SKM-1 treated with dmso at 0.1 percent for 144 hours (cell line): Measurements from ENCODE around the gene GOPC.

Experiments used
- DNase-seq: peaks from one replicate; lab custom pipeline; 2025; ENCODE audit not compliant: unreplicated experiment; lab: John Stamatoyannopoulos, UW

The GOPC gene

GRCh38 chr6:117550078-117550600 lies 52.2 kb downstream of the GOPC start:
- DNase-seq = no peak

GRCh38 chr6:117549611-117550010 lies 52.7 kb downstream of the GOPC start:
- DNase-seq = no peak

- DNase-seq = no peak
Measured at GRCh38 chr6:117548797-117549301, 53.5 kb downstream of the GOPC start.

GRCh38 chr6:117547688-117548621 lies 54.4 kb downstream of the GOPC start:
- DNase-seq = no peak

- DNase-seq = no peak
Measured at GRCh38 chr6:117546674-117547073, 55.6 kb downstream of the GOPC start.

GRCh38 chr6:117545161-117545595 lies 57.1 kb downstream of the GOPC start:
- DNase-seq = no peak

GRCh38 chr6:117544716-117545115 lies 57.6 kb downstream of the GOPC start:
- DNase-seq = no peak

- DNase-seq = no peak
Measured at GRCh38 chr6:117542493-117542892, 59.8 kb downstream of the GOPC start.

GRCh38 chr6:117540670-117541069 lies 61.6 kb downstream of the GOPC start:
- DNase-seq = no peak

- no peak for DNase-seq
Measured at GRCh38 chr6:117538615-117539014, 63.7 kb downstream of the GOPC start.

- no peak for DNase-seq
Measured at GRCh38 chr6:117536317-117536716, 66.0 kb downstream of the GOPC start.

GRCh38 chr6:117534974-117535373 lies 67.3 kb downstream of the GOPC start:
- no peak for DNase-seq

GRCh38 chr6:117533775-117534174 lies 68.5 kb downstream of the GOPC start:
- no peak for DNase-seq

- no peak for DNase-seq
Measured at GRCh38 chr6:117531809-117532725, 70.2 kb downstream of the GOPC start.

GRCh38 chr6:117531346-117531745 lies 71.0 kb downstream of the GOPC start:
- no peak for DNase-seq

GRCh38 chr6:117530467-117531242 lies 71.7 kb downstream of the GOPC start:
- DNase-seq = no peak

- no peak for DNase-seq
Measured at GRCh38 chr6:117525607-117526006, 76.7 kb downstream of the GOPC start.

- DNase-seq = no peak
Measured at GRCh38 chr6:117521791-117522502, 80.4 kb downstream of the GOPC start.

GRCh38 chr6:117520603-117521395 lies 81.5 kb downstream of the GOPC start:
- DNase-seq = no peak
